Right forelimb (tissue), 1 donor: ENCODE results near the gene ZC3H18.
A peak's percentile ranks its signal among the peaks of the same experiment; 100 is the strongest.

Experiments used
- DNase-seq: peaks from one replicate; pipeline ENCODE4 v3.0.0-alpha.2; 2018

Gene ZC3H18

GRCh38 chr16:88533381-88533917 is 36.8 kb upstream of the ZC3H18 start:
- DNase-seq = no peak

GRCh38 chr16:88533932-88534637 is 36.1 kb upstream of the ZC3H18 start:
- DNase-seq = peak; percentile 91

DNA sequence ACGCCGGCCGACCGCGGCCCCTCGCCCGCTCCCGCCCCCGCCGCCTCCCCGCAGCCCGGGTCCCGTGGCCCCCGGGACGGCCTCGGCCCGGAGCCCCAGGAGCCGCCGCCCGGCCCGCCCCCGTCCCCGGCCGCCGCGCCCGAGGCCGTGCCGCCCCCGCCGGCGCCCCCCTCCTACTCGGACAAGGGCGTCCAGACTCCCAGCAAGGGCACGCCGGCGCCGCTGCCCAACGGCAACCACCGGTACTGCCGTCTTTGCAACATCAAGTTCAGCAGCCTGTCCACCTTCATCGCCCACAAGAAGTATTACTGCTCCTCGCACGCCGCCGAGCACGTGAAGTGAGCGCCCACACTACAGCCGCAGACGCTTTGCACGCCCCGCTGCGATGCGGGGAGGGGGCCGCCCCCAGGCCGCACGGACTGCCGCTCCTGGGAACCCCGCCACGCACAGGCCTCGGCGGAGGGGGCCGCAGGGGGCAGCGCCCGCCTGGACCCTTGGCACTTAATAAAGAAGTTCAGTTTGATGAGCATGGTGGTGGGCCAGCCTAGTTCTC is 35.5 kb upstream of the ZC3H18 start:
- DNase-seq = no peak

DNA sequence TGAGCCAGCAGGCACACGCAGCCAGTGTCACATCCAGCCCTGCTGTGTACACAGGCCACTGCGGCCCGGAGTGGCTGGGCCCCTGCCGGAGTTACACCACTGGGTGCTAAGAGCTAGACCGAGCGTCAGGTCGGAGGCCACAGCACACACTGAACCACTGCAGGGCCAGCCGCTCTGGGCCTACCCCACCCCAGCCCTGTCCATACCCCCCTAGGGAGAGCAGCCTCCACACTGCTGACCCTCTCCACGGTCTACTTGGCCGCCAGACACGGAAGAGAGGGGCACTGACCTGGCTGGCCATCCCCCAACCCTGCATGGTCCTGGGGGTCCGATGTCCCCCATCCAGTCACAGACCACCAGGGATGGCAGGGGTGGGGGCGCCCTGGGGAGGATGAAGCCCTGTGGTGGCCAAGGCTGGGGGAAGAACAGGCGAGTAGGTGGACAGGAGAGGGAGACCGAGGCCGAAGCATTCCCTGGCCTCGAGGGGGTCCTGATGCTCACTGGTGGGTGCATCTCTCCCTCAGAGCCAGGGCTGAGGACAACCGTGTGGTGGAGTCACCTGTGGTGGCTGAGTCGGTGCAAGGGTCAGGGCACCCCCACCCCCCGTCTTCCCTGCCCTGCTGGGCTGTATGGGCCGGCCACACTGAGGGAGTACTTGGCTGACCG is 34.9 kb upstream of the ZC3H18 start:
- DNase-seq = no peak

GRCh38 chr16:88535857-88536222 is 34.4 kb upstream of the ZC3H18 start:
- no peak for DNase-seq

DNA sequence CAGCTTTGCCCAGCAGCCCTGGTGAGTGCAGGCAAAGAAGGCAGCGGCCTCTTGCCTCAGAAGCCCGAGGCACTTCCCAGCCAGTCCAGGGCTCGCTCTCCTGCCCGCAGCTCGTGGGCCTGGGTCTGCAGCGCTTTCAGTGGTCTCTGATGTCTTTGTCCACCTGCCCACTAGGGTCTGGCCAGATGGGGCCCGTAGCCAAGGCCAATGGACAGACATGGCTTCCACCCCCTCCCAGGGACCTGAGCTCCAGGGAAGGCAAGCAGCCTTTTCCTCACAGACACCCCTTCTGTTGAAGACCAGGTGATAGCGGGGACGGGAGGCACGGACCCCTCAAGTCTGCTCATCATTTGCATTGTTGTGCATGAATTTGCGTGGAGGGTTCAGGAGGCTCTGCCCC is 33.7 kb upstream of the ZC3H18 start:
- no peak for DNase-seq

GRCh38 chr16:88536971-88537751 is 33.0 kb upstream of the ZC3H18 start:
- no peak for DNase-seq

DNA sequence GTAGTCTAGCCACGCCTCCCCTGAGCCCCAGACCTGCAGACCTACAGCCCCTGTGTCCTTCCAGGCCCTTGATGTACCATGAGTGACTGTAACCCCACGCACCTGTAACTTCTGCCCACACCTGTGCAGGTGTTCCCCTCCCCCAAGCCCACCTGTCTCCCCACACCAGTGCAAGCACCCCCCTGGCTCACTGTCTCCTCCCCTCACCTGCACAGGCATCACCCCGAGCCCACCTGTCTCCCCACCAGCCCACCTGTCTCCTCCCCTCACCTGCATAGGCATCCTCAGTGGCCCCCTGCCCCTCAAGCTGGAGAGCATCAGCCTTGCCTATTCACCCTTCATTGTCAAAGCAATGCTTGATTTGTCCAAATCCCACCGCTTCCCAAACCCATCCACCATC is 32.3 kb upstream of the ZC3H18 start:
- no peak for DNase-seq

- peak; percentile 47 for DNase-seq
Observed at GRCh38 chr16:88538366-88539060, 31.7 kb upstream of the ZC3H18 start.

GRCh38 chr16:88539261-88539651 is 30.9 kb upstream of the ZC3H18 start:
- peak; percentile 21 for DNase-seq

- DNase-seq = no peak
Observed at GRCh38 chr16:88539652-88540345, 30.4 kb upstream of the ZC3H18 start.

DNA sequence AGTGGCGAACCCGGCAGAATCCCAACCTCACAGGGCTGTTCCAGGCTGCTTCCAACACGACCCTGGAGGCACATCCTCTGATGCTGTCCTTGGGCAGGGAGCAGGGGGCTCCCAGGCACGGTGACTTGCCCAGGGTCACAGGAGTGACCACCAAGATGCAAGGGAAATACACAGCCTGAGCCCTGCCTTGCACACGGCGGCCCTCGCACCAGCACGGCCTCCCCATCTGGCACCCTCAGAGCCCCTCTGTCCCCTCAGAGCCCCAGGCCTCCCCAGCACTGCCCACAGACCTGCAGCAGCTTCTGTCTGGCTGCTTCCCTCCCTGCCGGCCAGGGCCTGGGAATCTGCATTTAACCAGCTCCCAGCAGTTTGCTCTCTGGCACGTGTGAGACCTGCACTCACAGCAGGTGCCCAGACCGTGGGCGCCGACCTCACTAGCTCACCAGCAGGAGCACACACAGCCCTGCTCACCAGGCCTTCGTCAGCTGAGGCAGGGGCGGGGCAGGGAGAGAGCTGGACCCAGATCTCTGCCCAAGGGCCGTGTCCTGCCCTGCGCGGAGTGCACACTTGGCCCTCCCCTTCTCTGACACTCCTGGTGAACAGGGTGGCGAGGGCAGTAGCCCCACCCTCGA is 29.7 kb upstream of the ZC3H18 start:
- DNase-seq = no peak

- no peak for DNase-seq
Observed at GRCh38 chr16:88541831-88542616, 28.2 kb upstream of the ZC3H18 start.

GRCh38 chr16:88543230-88543813 is 26.9 kb upstream of the ZC3H18 start:
- DNase-seq = no peak

GRCh38 chr16:88545781-88546180 is 24.4 kb upstream of the ZC3H18 start:
- no peak for DNase-seq

DNA sequence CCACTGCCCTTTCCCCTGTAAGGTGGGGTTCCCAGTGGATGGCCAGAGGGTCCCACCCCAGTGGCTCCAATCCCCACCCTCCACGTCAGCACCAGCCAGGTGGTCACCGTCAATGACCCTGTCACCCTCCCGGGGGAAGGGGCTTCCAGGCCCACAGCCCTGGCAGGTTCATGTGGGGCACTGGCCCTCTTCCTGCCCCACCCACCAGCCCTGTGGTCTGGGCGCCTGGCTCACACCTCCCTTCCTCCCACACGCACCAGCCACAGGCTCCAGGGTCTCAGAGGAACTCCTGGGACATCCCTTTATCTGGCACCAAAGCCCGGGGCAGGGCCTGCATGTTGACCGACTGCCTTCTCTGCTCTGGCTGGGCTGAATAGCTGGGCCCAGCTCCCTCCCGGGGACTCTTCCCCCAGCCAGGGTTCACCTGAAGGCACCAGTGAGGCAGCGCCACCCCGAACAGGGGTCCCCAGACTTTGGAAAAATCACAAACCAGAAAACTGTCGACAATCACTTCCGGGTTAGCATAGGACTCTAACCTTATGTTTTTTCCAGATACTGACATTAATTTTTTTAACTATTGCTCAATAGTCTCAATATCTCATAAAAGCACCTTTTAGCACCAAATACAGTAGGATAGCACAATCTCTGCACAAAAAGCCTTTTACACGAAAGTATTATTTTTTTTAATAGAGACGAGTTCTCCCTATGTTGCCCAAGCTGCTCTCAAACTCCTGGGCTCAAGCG is 21.9 kb upstream of the ZC3H18 start:
- no peak for DNase-seq

DNA sequence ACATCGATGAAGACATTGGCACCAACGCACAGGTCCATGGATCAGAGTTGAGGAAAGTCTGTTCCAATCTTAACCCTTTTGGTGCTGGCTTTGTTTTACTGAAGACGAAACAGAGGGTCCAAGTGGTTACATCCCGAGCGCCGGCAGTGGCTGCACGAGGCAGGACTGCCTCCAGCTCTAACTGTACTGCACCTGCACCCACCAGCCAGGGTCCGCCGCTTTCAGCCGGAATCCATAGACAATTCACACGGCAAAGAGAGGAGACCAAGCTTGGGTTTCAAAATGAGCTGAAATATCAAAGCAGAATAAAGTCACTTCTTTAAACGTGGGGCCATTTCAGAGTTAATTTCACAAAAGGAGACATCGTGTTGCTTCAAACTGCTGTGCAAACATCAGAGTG is 21.2 kb upstream of the ZC3H18 start:
- no peak for DNase-seq

- DNase-seq = no peak
Observed at GRCh38 chr16:88549671-88550245, 20.4 kb upstream of the ZC3H18 start.

- DNase-seq = no peak
Observed at GRCh38 chr16:88550246-88550661, 19.9 kb upstream of the ZC3H18 start.
